ENCODE measurements around the gene DNAH2.

Gene DNAH2

GRCh38 chr17:7716901-7717755 is at the start of gene DNAH2:
Gene DNAH2, plus strand, starts transcription at chr17:7717744. Its CDS starts 1,991 bp downstream, at chr17:7719735.
- DNase-seq, result no peak

GRCh38 chr17:7668482-7668881 is 49.1 kb upstream of the DNAH2 start:
- DNase-seq, result no peak

GRCh38 chr17:7673239-7673638 is 44.3 kb upstream of the DNAH2 start:
- DNase-seq, result peak; percentile 31

GRCh38 chr17:7674934-7675333 is 42.6 kb upstream of the DNAH2 start:
- DNase-seq, result no peak

DNA sequence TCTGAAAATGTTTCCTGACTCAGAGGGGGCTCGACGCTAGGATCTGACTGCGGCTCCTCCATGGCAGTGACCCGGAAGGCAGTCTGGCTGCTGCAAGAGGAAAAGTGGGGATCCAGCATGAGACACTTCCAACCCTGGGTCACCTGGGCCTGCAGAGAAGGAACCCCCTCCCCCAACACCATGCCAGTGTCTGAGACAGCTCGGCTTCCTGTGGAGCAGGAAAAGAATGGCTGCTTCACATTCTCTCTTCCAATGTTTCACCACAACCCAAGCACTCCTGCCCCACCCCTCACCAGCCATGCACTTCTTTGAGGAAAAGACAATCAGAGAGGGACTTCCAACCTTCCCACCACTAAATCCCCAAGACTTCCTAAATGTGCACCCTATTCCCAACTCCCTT is 41.0 kb upstream of the DNAH2 start:
- DNase-seq, result no peak

GRCh38 chr17:7677388-7678067 is 40.0 kb upstream of the DNAH2 start:
- DNase-seq, result no peak

- DNase-seq, result peak; percentile 18
These were observed 32.6 kb upstream of the DNAH2 start for GRCh38 chr17:7684851-7685532.

DNA sequence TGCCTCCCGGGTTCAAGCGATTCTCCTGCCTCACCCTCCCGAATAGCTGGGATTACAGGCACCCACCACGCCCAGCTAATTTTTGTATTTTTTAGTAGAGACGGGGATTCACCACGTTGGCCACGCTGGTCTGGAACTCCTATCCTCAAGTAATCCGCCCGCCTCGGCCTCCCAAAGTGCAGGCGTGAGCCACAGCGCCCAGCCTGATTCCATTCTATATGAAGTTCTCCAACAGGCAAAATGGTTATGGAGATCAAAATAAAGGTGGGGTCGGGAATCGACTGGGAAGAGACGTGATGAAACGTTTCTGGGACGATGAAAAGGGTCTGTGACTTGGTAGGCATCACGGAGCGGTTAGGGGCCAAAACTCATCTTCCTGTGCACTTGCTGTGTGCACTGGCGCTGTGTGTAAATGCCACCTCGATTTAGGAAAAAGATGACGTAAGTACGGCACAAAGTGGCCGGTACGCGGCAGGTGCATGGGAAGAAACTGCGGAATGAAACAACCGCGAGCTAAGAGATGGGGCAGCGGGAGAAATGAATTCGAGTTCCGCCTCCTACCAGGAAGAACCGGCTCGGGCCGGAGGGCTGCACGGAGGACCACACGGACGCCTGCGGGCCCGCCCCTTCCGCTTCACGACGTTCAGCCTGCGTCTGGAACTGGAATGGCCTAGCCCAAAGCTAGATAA is 31.9 kb upstream of the DNAH2 start:
- DNase-seq, result peak; percentile 91

DNA sequence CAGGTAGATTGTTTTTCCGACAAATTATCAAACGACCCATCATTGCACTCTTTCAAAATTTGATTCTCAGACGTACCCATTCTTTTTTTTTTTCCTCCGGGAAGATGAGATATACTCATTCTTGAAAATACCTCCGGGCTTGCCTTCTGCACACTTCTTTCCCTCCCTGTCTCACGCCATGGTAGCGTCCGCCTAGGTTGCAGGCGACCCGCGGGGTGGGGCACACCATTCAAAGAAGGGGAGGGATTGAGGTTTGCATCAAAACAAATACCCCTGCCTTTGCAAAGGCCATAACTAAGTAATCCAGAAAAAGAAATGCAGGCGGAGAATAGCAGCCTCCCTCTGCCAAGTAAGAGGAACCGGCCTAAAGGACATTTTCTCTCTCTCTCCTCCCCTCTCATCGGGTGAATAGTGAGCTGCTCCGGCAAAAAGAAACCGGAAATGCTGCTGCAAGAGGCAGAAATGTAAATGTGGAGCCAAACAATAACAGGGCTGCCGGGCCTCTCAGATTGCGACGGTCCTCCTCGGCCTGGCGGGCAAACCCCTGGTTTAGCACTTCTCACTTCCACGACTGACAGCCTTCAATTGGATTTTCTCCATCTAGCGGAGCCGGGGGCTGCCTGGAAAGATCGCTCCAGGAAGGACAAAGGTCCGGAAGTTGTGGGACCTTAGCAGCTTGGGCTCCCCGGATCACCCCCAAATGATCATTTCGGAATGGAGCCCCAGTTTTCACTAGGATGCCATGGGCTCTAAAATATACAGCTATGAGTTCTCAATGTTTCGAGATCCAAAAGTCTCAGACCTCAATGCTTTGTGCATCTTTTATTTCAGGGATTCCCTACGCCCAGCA is 31.1 kb upstream of the DNAH2 start:
- DNase-seq, result peak; percentile 75

DNA sequence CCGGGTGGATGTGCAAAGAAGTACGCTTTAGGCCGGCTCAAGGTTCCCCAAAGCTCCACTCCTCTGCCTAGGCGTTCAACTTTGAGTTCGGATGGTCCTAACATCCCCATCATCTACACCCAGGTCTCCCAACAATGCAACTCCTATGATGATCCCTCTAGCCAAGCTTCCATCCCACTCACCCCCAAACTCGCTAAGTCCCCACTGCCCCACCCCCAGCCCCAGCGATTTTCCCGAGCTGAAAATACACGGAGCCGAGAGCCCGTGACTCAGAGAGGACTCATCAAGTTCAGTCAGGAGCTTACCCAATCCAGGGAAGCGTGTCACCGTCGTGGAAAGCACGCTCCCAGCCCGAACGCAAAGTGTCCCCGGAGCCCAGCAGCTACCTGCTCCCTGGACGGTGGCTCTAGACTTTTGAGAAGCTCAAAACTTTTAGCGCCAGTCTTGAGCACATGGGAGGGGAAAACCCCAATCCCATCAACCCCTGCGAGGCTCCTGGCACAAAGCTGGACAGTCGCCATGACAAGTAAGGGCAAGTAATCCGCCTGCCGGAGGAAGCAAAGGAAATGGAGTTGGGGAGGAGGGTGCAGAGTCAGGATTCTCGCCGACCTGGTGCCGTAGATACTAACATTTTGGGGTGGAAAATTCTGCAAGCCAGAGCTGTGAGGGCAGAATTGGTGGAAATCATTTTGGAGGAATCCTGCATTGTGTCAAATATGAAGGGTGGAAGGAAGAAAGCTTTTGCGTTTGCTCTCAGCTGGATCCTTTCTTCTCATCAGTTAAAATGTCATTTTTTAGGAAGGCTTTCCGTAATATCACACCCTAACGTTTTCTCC is 30.3 kb upstream of the DNAH2 start, which contains the start of gene TP53:
Gene TP53, minus strand, starts transcription at position 419 of the 836 bp plus-strand sequence. CDS start 10,896 bp downstream, outside the sequence.
- peak; percentile 92 for DNase-seq

GRCh38 chr17:7687908-7688807 is 29.4 kb upstream of the DNAH2 start, which contains the start of gene WRAP53:
Gene WRAP53, plus strand, starts transcription at chr17:7688477. Its CDS starts 172 bp downstream, at chr17:7688649.
- peak; percentile 96 for DNase-seq

- DNase-seq, result no peak
These were observed 28.7 kb upstream of the DNAH2 start for GRCh38 chr17:7688808-7689316.

DNA sequence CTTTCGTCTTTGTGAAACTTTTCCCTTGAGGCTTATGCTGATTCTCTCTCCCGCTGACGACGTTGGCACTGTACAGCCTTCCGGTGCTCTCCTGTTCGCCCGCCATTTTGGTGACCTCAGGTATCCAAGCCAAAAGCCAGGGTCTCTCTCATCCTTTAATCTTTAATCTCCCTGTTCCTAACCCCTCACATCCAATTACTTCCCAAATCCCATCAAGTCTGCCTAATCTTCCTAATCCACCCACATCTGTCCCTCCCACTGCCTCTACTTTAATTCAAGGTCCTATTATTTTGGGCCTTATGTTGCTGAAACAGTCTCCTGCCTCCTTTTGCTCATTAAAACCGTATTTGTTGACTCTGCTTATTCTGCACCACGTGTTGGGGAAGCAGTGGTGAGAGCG is 22.0 kb upstream of the DNAH2 start:
- no peak for DNase-seq

DNA sequence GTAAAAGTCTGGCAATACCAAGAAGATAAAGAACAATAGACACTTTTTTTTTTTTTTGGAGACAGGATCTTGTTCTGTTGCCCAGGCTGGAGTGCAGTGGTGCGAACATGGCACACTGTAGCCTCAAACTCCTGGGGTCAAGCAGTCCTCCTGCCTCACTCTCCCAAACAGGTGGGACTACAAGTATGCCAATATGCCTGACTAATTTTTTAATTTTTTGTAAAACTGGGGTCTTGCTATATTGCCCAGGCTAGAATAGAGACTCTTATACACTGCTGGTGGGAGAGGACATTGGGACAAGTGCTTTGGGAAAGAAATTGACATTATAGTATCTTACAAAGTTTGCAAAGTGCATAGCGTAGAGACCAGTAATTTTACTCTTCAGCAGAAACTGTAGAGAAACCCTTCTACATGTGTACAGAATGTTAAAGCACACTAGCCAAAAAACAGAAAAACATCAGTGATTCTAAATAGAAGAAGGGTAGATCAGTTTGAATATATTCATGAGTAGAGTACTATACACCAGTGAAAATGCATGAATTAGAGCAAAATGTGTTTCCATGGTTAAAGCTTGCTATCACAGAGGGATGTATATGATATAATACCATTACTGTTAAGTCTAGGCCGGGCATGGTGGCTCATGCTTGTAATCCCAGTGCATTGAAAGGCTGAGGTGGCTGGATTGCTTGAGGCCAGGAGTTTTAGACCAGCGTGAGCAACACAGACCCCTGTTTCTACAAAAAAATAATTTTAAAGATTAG is 19.5 kb upstream of the DNAH2 start:
- no peak for DNase-seq

DNA sequence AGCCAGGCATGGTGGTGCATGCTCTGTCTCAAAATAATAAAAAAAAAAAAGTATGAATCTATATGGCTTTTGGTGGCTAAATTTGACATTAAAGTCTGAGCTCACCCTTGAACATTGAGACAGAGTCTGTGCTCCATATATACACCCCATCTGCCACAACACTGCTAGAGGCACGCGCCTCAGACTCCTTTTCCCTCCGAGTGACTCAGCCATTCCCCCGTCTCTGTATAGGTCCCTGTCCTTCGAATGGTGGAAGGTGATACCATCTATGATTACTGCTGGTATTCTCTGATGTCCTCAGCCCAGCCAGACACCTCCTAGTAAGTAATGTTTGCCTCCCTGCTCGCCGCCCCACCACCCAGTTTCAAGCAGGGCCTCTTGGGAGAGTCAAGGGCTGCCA is 17.0 kb upstream of the DNAH2 start:
- no peak for DNase-seq

GRCh38 chr17:7701681-7702080 is 15.9 kb upstream of the DNAH2 start:
- no peak for DNase-seq

DNA sequence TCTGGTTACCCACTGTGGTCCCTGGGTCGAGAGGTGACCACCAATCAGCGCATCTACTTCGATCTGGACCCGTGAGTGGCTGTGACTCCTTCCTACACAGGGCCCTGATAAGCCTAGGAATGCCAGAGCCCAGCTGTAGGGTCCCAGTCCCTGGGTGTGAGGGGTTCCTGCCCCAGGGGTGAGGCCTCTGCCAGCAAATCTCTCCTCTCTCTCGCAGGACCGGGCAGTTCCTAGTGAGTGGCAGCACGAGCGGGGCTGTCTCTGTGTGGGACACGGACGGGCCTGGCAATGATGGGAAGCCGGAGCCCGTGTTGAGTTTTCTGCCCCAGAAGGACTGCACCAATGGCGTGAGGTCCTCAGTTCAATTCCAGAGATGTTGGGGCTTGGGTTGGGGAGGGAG is 14.8 kb upstream of the DNAH2 start:
- no peak for DNase-seq

DNA sequence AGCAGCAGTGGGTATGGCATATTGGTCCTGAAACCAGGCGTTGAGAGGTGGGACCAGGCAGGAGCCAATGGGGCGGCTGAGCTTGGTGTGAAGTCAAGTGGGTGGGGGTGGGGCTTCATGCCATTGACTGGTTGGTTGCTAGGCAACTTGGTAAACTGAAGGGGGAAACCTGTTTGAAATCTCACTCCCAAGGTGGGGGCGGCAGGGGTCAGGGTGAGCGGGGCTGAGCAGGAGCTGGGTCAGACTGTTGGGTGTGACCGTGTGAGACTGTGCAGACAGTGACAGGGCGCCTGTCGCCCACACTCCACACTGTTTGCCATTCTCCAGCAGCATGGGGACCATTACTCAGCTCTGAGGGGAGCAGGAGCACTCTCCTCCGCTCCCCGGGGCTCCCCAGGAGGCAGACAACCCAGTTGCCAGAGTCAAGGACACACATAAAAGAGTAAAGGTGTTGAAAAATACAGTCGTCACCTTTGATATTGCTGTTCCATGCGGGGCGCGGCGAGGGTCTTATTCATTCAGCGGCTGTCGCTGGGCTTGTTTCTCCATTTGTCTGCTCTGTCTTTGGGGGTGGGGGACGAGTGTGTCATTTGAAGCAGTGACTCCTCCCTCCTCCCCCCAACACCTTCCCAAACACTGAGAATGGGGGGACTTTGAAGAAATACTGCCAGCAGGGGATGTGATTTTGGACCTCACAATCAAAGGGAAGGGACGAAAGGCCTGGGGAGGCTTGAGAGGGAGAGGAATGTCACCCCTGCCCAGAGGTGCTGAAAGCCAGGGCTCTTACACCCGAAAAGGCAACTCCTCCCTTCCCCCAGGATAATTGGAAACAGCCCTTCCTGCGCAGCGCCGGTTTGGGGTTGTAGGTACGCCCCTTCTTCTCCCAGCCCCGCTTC is 13.7 kb upstream of the DNAH2 start:
- DNase-seq, result peak; percentile 15
